Breast epithelium (tissue), 4 donors: ENCODE data around the gene ATP4B. TPM values are rescaled to one million over a fixed set of nuclear protein-coding genes. Genes with fewer than 3 reads are reported as not detected.

Experiments
- DNase-seq, 2 donors: peaks; one replicate each; pipeline ENCODE4 v3.0.0-alpha.2; 2019; ENCODE audit warnings: low spot score in 2 of 2
- H3K27ac ChIP-seq, 2 donors: fragments of 200-600 bp; sonication (generic) in 1 of 2; one replicate each; pipeline ENCODE4 v1.5.1; 2016 to 2019; ENCODE audit warnings: mild to moderate bottlenecking in 1 of 2
- H3K27me3 ChIP-seq, 2 donors: fragments of 200-600 bp; sonication (generic) in 1 of 2; one replicate each; pipeline versions ENCODE4 v1.5.1 to v1.6.0; 2017 to 2019; ENCODE audit warnings: control low read depth in 1 of 2, mild to moderate bottlenecking in 1 of 2
- H3K36me3 ChIP-seq: fragments of 200-600 bp; one replicate; pipeline ENCODE4 v1.5.1; 2019
- H3K4me1 ChIP-seq, 2 donors: fragments of 200-600 bp; sonication (generic); one replicate each; pipeline ENCODE4 v1.5.1; 2016 to 2019; ENCODE audit warnings: control low read depth in 1 of 2
- H3K4me3 ChIP-seq, 3 donors: fragments of 200-600 bp; sonication (generic); 1 replicate in 2 of 3; 2 replicates in 1 of 3; pipeline ENCODE4 v1.5.1; 2016 to 2019; ENCODE audit warnings: mild to moderate bottlenecking in 3 of 3, moderate library complexity in 2 of 3
- H3K9me3 ChIP-seq, 2 donors: fragments of 200-600 bp; sonication (generic) in 1 of 2; one replicate each; pipeline ENCODE4 v1.5.1; 2016 to 2019; ENCODE audit warnings: control low read depth in 1 of 2
- POLR2A ChIP-seq: fragments of 450-650 bp; IDR thresholded peaks from one replicate; pipeline ENCODE4 v1.6.1; 2016; ENCODE audit warnings: antibody characterized with exemption, mild to moderate bottlenecking, moderate library complexity
- POLR2AphosphoS5 ChIP-seq, 3 donors: sonication (generic); formaldehyde crosslinking; IDR thresholded peaks; one replicate each; pipeline ENCODE4 v1.6.1; 2017; ENCODE audit warnings: antibody characterized with exemption in 3 of 3
- intact Hi-C: fragments of 100-400 bp; cut with DNase I; formaldehyde crosslinking; loops from one replicate; pipeline ENCODE4 v1.15.1; 2023; ENCODE audit warnings: low total_unique reads
- total RNA-seq, 3 donors: library from RNA; depleted of rRNA; stranded (reverse); fragments of >200 nt; gene quantifications; one replicate each; pipeline ENCODE4 v1.1.0, GENCODE V29; 2016
- TF ChIP-seq, protein P1 (sequence below), 3 donors: fragments of 450-650 bp; IDR thresholded peaks; one replicate each; pipeline ENCODE4 v1.5.1; 2016 to 2017; ENCODE audit warnings: antibody characterized with exemption in 3 of 3, mild to moderate bottlenecking in 3 of 3, moderate library complexity in 3 of 3

ATP4B gene
- total RNA-seq, 3 donors from 2014 or later, result not detected

DNA sequence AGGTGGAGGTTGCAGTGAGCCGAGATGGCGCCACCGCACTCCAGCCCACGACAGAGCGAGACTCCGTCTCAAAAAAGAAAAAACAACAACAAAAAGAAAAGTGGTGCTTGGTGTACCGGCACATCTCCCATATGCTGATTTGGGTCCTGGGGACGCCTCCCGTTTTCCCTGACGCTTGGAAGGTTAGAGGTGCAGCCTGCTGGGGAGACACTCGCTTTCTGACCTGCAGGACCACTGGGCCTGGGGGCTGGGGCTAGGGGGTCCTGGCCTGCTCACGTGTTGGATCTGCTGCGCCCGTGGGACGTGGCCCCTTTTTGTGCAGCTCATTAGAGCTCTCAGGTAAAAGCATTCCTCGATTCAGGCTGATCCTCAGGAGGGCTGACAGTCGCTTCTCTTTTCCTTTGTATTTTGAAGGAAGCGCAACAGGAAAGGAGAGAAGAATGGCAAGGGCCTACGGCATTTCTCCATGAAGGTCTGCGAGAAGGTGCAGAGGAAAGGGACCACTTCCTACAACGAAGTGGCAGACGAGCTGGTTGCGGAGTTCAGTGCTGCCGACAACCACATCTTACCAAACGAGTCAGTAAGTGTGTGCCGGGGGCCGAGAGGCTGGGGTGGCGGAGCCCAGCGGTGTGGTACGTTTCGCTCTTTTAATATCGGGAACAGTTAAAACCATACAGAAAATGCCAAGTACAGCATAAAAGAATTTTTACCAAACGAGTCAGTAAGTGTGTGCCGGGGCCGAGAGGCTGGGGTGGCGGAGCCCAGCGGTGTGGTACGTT, 25.1 kb downstream of the ATP4B start:
- intact Hi-C loops, result no loop called here

DNA sequence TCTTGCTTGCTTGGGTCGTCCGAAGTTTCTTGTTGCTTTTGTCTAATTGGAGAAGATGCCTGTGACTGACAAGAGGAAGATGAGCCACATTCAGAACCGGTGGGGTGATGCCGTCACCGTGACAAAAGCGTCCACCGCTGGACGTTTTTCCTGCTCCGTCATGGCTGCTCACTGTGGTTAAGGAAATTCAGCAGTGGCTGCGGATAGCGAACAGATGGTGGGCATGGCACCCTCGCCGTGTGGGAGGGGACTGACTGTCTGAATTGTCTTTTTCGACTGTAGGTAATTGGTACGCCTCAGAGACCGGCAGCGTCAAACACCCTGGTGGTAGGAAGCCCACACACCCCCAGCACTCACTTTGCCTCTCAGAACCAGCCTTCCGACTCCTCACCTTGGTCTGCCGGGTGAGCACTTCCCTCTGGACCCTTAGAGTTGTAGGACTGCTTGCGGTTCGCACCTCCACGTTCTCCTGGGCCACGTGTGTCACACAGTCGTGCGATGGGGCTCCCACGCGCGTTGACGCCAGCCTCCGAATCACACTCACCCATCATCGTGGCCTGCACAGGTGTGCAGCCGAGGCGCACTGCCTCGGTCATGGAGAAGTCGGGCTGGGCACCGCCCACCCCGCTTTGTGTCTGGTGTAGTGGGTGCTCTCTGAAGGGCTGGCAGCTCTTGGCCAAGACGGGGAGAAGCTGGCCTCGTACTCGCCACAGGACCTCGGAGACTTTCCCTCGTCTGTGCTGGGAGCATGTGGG, 26.5 kb downstream of the ATP4B start:
- no peaks in the 10 kb centered on the region for H3K4me1 ChIP-seq
- H3K36me3 ChIP-seq, result no peaks in the 10 kb centered on the region

More for the DNA sequence above, 25.1 kb downstream of the ATP4B start:
- no peaks in the 10 kb centered on the region for H3K9me3 ChIP-seq
- H3K4me3 ChIP-seq, result no peak overlapping the region
- H3K27ac ChIP-seq, result no peak overlapping the region
- no peaks in the 10 kb centered on the region for H3K36me3 ChIP-seq
- no peaks in the 10 kb centered on the region for H3K27me3 ChIP-seq
- H3K4me1 ChIP-seq, result no peaks in the 10 kb centered on the region
- TF ChIP-seq POLR2A (no peak), POLR2AphosphoS5 (IDR thresholded peaks at IDR 0.05) (no peak)
- TF ChIP-seq, protein P1, sequence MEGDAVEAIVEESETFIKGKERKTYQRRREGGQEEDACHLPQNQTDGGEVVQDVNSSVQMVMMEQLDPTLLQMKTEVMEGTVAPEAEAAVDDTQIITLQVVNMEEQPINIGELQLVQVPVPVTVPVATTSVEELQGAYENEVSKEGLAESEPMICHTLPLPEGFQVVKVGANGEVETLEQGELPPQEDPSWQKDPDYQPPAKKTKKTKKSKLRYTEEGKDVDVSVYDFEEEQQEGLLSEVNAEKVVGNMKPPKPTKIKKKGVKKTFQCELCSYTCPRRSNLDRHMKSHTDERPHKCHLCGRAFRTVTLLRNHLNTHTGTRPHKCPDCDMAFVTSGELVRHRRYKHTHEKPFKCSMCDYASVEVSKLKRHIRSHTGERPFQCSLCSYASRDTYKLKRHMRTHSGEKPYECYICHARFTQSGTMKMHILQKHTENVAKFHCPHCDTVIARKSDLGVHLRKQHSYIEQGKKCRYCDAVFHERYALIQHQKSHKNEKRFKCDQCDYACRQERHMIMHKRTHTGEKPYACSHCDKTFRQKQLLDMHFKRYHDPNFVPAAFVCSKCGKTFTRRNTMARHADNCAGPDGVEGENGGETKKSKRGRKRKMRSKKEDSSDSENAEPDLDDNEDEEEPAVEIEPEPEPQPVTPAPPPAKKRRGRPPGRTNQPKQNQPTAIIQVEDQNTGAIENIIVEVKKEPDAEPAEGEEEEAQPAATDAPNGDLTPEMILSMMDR (IDR thresholded peaks at IDR 0.05), result no peak
- peak in 1 of 2 donors; percentile 27 for DNase-seq

DNA sequence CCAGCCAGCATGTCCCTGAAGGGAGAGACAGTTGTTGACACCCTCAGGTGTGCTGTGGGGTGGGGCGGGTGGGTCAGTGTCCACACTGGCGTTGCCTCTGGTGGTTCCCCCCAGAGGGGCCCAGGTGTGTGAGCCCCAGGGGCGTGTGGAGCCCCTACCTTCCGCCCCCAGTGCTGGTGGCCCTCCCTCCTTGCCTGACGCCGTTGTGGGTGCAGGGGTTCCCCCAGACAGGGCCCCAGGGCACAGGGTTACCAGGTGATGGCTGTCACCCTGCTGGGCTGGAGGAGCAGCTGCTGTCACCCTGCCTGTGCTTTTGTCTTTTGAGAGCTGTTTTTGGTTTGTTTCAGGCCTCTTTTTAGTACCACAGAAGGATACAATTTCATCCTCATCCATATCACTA, 27.2 kb downstream of the ATP4B start:
- intact Hi-C loops, result no loop called here
- H3K4me3 ChIP-seq, result no peak overlapping the region
- no peaks in the 10 kb centered on the region for H3K36me3 ChIP-seq
- DNase-seq, result peak in 1 of 2 donors; percentile 25
- H3K27ac ChIP-seq, result no peak overlapping the region
- no peaks in the 10 kb centered on the region for H3K27me3 ChIP-seq
- H3K9me3 ChIP-seq, result no peaks in the 10 kb centered on the region
- no peak for TF ChIP-seq POLR2A
- TF ChIP-seq, protein P1 (IDR thresholded peaks at IDR 0.05), result no peak
- no peak for TF ChIP-seq POLR2AphosphoS5 (IDR thresholded peaks at IDR 0.05)
- H3K4me1 ChIP-seq, result no peaks in the 10 kb centered on the region

More for the DNA sequence above, 26.5 kb downstream of the ATP4B start:
- intact Hi-C loops, result no loop called here
- no peak overlapping the region for H3K4me3 ChIP-seq
- H3K27me3 ChIP-seq, result no peaks in the 10 kb centered on the region
- no peak for TF ChIP-seq POLR2AphosphoS5 (IDR thresholded peaks at IDR 0.05)
- TF ChIP-seq, protein P1 (IDR thresholded peaks at IDR 0.05), result no peak
- no peak for TF ChIP-seq POLR2A
- peak in 1 of 2 donors; percentile 42 for DNase-seq
- no peaks in the 10 kb centered on the region for H3K9me3 ChIP-seq
- H3K27ac ChIP-seq, result no peak overlapping the region

DNA sequence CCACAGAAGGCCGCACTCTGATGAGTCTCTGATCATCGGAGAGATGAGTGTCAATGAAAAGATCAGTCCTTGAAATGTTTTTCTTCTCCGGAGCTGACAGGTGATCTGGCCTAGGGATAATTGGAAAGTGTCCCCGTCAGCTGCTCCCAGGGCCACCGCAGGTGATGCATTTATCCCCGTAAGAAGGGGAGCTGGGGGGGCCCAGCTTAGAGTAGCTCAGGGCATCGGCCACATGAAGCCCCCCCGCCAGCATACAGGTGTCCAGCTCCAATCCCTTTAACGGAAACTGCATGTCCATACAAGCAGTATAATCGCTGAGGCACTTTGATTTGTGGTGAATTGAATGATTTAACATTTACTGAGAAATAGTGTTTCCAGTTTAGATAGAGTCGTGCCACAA, 27.7 kb downstream of the ATP4B start:
- intact Hi-C loops, result no loop called here
- no peaks in the 10 kb centered on the region for H3K9me3 ChIP-seq
- DNase-seq, result peak in 1 of 2 donors; percentile 36
- TF ChIP-seq POLR2AphosphoS5 (IDR thresholded peaks at IDR 0.05) (no peak), POLR2A (no peak)
- TF ChIP-seq, protein P1 (IDR thresholded peaks at IDR 0.05), result no peak
- H3K27ac ChIP-seq, result no peak overlapping the region
- H3K4me1 ChIP-seq, result no peaks in the 10 kb centered on the region
- H3K4me3 ChIP-seq, result no peak overlapping the region
- H3K27me3 ChIP-seq, result no peaks in the 10 kb centered on the region
- H3K36me3 ChIP-seq, result no peaks in the 10 kb centered on the region

DNA sequence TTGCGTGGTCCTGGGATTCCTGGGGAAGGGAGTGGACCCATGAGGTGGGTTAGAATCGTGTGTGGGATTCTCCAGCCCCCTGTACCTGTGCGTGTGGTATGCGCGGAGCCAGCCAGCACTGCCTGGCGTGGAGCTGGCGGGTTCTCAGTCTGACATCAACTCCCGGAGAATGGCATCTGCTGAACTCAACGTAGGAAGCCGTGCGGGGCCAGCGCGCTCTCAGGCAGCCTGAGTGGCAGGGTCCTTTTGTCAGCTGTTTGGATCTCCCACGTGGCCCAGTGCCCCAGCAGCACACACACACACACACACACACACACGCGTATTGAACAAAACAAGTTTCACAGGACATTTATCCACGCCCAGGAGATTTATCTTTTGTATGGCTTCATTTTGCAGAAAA, 28.1 kb downstream of the ATP4B start:
- intact Hi-C loops, result no loop called here
- no peaks in the 10 kb centered on the region for H3K36me3 ChIP-seq

More for the DNA sequence above, 28.1 kb downstream of the ATP4B start:
- Histone ChIP-seq H3K4me3 (no peak overlapping the region), H3K9me3 (no peaks in the 10 kb centered on the region), H3K27ac (no peak overlapping the region), H3K4me1 (no peaks in the 10 kb centered on the region), H3K27me3 (no peaks in the 10 kb centered on the region)
- DNase-seq, result peak in 1 of 2 donors; percentile 37
- TF ChIP-seq POLR2AphosphoS5 (IDR thresholded peaks at IDR 0.05) (no peak), POLR2A (no peak)
- TF ChIP-seq, protein P1 (IDR thresholded peaks at IDR 0.05), result no peak
